Activated CD8-positive, alpha-beta memory T cell treated with anti-CD3 and anti-CD28 coated beads for 48 hours (primary cell): ENCODE measurements around the gene ADGRG2.
"Not testable (repeated sequence)": the region's sequence is repeated elsewhere in the genome, so short reads cannot be mapped to it uniquely, and the experiment has no call there.

Source experiments
- DNase-seq, 3 experiments: peaks; one replicate each; pipeline ENCODE4 v3.0.0-alpha.2; 2020; ENCODE audit warnings: low read depth in 2 of 3, low spot score in 2 of 3

Gene ADGRG2

DNA sequence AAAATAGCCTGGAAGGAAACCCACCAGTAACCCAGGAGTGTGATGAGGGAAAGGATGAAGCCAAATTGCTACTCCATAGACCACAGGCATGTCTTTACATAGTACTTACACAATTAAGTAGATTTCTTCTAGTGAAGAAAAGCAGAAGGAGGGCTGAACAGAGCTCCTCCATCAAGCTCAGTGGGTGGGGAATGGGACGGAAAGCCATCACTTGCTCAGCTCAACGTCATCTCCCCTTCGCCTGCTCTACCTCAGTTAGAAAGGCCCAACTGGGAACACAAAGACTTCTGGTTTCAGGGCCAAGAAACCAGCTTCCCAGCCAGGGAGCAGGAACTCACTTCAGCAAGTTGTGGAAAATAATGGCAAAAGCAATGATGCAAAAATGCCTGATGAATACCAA lies 36.6 kb downstream of the ADGRG2 start:
- no peak for DNase-seq

DNA sequence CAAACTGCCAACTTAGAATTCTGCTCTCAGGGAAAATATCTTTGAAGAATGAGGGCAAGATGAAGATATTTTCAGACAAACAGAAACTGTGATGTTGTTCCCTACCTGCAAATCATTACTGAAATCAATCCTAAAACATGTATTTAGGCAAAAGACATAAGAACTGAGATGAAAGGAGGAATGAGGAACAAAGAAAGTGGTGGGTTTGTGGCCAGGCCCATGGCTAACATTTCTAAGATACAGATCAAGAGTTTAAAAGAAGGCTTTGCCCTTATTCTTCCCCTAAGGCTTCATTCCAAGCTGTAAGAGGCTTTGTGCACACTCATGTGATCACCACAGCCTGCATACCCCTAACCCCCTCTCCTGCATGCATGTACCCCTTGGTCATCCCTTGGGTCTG lies 46.5 kb downstream of the ADGRG2 start:
- DNase-seq = no peak

GRCh38 chrX:19072372-19072771 lies 49.9 kb downstream of the ADGRG2 start:
- no peak for DNase-seq

GRCh38 chrX:19070555-19070994 lies 51.7 kb downstream of the ADGRG2 start:
- no peak for DNase-seq

DNA sequence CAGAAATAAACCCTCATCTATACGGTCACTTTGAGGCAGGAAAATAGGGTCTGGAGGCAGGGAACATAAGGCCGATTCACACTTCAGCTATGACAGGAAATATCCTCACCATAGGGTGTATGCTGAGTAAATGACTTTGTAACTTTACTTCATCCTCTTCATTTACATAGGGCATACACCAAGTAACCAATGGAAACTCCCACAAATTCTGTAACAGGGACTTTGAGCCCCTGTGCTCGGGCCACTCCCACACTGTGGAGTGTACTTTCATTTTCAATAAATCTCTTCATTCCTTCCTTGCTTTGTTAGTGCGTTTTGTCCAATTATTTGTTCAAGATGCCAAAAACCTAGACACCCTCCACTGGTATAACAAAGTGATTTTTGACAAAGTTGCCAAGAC lies 55.3 kb downstream of the ADGRG2 start:
- not testable (repeated sequence) for DNase-seq

- no peak for DNase-seq
Measured at GRCh38 chrX:19065535-19065934, 56.7 kb downstream of the ADGRG2 start.

- no peak for DNase-seq
Measured at GRCh38 chrX:19064175-19064574, 58.1 kb downstream of the ADGRG2 start.

- no peak for DNase-seq
Measured at GRCh38 chrX:19063030-19063429, 59.2 kb downstream of the ADGRG2 start.

- no peak for DNase-seq
Measured at GRCh38 chrX:19059067-19059466, 63.2 kb downstream of the ADGRG2 start.

- no peak for DNase-seq
Measured at GRCh38 chrX:19057856-19058255, 64.4 kb downstream of the ADGRG2 start.

DNA sequence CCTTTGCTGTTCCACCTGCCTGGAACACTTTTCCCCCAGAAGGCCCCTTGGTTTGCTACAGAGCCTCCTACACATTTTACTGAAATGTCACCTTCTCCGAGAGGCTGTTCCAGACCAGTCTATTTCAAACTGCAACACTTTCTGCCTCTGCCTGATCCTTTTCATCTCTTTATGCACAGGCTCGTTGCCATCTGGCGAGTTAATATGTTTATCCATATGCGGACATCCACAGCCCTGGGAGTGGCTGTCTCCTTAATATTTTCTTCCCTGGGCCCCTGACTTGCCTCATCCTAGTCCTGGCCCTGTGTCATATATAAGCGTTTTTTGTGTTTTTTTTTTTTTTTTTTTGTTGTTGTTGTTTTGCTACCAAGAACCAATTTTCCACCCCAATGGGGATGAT lies 73.2 kb downstream of the ADGRG2 start:
- DNase-seq = no peak

DNA sequence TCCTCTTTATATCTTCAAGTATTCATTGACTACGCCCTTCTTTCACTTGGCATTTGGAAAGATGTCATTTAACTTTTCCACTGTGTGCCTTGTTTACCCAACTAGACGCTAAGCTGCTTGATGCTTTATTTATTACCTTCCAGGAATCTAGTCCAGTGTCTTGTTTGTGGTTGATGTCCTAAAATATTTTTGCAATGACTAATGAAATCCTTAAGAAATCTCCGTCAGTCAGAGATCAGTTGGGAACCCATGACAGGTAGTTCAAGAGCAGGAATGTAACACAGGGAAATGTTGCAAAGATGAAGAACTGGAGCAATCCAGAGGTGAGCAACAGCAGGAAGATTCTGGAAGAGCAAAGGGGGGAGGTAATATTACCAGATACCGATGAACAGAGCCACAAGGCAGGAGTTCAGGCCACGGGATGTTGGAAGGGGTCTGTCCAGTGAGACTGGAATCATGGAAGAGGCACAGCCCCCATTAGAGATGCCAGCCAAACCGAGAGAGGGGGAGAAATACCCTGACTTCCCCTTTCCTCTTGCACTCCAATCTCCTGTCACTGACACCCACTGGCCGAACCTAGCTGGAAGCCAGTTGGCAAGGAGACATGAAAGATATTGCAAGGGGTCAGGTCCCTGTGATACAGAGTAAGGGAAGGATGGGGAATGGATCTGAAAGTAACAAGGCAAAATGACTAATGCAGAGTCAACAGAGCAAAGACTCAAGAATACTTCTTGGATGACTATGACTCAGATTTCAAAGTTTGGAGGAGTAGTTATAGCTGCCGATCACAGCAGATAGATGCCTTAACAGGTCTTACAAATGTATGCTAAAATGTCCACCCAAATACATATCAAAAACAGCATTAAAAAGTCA lies 75.7 kb downstream of the ADGRG2 start:
- no peak for DNase-seq

GRCh38 chrX:19040373-19040772 lies 81.9 kb downstream of the ADGRG2 start:
- DNase-seq = no peak

DNA sequence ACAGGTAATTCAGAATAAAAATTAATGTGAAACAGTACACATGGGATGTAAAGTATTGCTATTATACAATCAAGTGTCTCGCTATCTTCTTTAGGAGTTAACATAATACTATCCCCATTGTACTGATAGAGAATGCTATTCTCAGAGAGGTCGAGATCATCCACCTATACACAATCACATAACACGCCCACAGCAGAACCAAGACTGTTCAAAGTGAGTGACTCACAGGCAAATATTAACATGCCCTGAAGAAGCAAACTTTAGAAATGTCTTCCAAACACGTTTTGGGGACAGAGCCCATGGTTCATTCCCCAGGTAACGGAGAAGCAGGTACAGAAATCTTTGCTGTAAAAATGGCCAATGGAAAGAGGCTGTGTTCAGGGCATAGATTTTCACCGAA lies 88.2 kb downstream of the ADGRG2 start:
- DNase-seq = no peak

DNA sequence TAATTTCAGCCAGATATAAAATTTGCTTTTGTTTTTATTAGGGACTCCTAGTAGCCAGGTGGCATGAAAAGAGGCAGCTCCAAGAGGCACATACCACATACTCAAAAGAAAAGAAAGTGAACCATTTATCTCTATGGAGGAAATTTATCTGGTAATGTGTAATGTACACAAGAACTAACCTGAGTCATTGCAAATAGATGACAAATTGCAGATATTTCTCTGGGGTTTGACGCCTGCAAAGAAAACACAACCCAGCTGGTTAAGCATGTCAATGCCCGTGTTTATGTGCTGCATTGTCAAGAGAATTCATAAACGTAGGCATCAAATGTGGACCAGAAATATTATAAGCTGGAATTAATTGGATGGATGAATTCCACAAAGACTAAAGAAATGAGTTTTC lies 91.5 kb downstream of the ADGRG2 start:
- no peak for DNase-seq

- no peak for DNase-seq
Measured at GRCh38 chrX:19028560-19028959, 93.7 kb downstream of the ADGRG2 start.

- DNase-seq = no peak
Measured at GRCh38 chrX:19024366-19024765, 97.9 kb downstream of the ADGRG2 start.

GRCh38 chrX:19019996-19020395 lies 102.3 kb downstream of the ADGRG2 start:
- no peak for DNase-seq

GRCh38 chrX:19017271-19017670 lies 105.0 kb downstream of the ADGRG2 start:
- no peak for DNase-seq

GRCh38 chrX:19016614-19017013 lies 105.7 kb downstream of the ADGRG2 start:
- not testable (repeated sequence) for DNase-seq

- DNase-seq = no peak
Measured at GRCh38 chrX:19007868-19008267, 114.4 kb downstream of the ADGRG2 start.

- DNase-seq = no peak
Measured at GRCh38 chrX:19007011-19007410, 115.3 kb downstream of the ADGRG2 start.

DNA sequence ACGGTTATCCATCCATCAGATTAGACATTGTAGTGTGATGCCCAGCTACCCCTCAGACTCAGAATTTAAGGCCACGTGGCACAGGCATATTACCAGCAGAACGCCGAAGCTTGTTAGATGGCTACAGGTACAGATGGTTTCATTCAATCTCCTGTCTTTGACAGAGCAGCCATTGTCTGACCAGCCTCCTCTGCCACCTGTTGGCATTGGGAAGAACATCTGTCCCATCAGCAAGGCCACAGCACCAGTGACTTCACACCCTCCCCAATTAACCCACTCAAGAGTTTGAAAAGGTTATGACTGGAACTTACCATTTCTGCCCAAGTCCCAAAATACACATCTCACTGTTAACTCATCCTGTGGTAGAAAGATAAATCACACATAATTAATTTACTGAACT lies 116.4 kb downstream of the ADGRG2 start:
- no peak for DNase-seq
